ENCODE results near the gene ABLIM1. TPM values are rescaled to one million over a fixed set of nuclear protein-coding genes. Genes with fewer than 3 reads are reported as not detected.

ABLIM1 gene
- total and polyA plus RNA-seq, 2 of the 13 experiments (the other 11 are each of a cell fraction or from before 2014, with no cell fraction given) = 59.4 to 92.7 TPM

DNA sequence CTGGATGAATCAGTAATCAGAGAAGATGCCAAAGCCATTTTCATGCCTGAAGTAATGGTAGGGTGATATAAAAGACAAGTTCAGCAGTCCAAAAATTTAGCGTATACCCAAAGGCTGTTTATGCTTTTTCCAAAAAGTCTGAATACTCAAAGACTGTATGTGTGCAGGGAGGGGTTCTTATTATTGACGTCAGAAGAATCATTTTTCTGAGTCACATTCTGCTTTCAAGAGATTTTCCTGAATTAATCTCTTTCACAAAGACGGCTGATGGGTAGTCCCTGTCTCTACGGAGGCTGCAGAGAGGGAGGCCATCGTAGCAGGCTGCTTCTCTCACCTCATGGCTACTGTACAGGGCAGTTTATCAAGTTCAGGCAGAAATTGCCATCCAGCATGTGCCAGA lies 30.7 kb upstream of the ABLIM1 start:
- TF ChIP-seq JDP2 (CRISPR knock-in tag; IDR thresholded peaks at IDR 0.05; ENCODE audit: borderline replicate concordance) = no peak
- TF ChIP-seq CHD4 (IDR thresholded peaks at IDR 0.05; ENCODE audit: borderline replicate concordance, low read length) = no peak
- TF ChIP-seq, protein P1, sequence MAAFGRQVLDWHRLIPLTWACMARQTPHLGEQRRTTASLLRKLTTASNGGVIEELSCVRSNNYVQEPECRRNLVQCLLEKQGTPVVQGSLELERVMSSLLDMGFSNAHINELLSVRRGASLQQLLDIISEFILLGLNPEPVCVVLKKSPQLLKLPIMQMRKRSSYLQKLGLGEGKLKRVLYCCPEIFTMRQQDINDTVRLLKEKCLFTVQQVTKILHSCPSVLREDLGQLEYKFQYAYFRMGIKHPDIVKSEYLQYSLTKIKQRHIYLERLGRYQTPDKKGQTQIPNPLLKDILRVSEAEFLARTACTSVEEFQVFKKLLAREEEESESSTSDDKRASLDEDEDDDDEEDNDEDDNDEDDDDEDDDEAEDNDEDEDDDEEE (CRISPR knock-in tag; IDR thresholded peaks at IDR 0.05) = no peak
- TF ChIP-seq TBP (CRISPR knock-in tag; IDR thresholded peaks at IDR 0.05) = no peak
- TF ChIP-seq ZNF768 (CRISPR knock-in tag; IDR thresholded peaks at IDR 0.05) = no peak
- no peak for TF ChIP-seq ZFP62 (CRISPR knock-in tag; IDR thresholded peaks at IDR 0.05)
- no peak for TF ChIP-seq ZNF530 (CRISPR knock-in tag; IDR thresholded peaks at IDR 0.05; ENCODE audit: low read depth)
- TF ChIP-seq, protein P2, sequence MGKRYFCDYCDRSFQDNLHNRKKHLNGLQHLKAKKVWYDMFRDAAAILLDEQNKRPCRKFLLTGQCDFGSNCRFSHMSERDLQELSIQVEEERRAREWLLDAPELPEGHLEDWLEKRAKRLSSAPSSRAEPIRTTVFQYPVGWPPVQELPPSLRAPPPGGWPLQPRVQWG (CRISPR knock-in tag; IDR thresholded peaks at IDR 0.05; ENCODE audit: borderline replicate concordance, low read depth) = no peak
- FAIRE-seq (no peak), ATAC-seq (no peak), DNase-seq (ENCODE audit: low spot score) (no peak)
- Histone ChIP-seq H3K27ac (ENCODE audit: extremely low read length, insufficient read depth, low read length) (no peak overlapping the region), H3K9ac (ENCODE audit: insufficient read depth, low read depth, low read length) (no peak overlapping the region), H3K4me2 (ENCODE audit: low read depth, low read length) (no peak overlapping the region), H3K36me3 (replicated peaks in 1 of 2; ENCODE audit: control insufficient read depth in 1 of 2, insufficient read depth in 2 of 2, low read length in 2 of 2) (no peaks in the 10 kb centered on the region), H2AFZ (ENCODE audit: low read length) (no peak overlapping the region), H3K27me3 (ENCODE audit: control insufficient read depth in 1 of 2, insufficient read depth in 2 of 2, low read length in 2 of 2) (no peaks in the 10 kb centered on the region), H4K20me1 (ENCODE audit: insufficient read depth, low read length) (no peaks in the 10 kb centered on the region), H3K79me2 (ENCODE audit: insufficient read depth, low read length) (no peaks in the 10 kb centered on the region), H3K4me1 (ENCODE audit: insufficient read depth, low read length) (peaks cover 30% of the 10 kb centered on the region), H3K4me3 (replicated peaks in 1 of 3; ENCODE audit: insufficient read depth in 1 of 3, low read depth in 2 of 3, low read length in 3 of 3) (no peak overlapping the region), H3K9me3 (ENCODE audit: low read length) (no peaks in the 10 kb centered on the region)
- no TSS peak for BruUV-seq (replicated peaks)
- intact Hi-C loops (cut with micrococcal nuclease; ENCODE audit: unreplicated experiment) = no loop called here
- 77% methylated on average over 5 of the region's 5 CpGs for WGBS (ENCODE audit: low lambda C conversion rate)
- ChIA-PET CTCF (ENCODE audit: low intra/inter-chr PET ratio, low total read pairs) (no interaction called here), POLR2A (no interaction called here)
- in situ Hi-C loops (cut with HindIII; ENCODE audit: extremely low pct_ligation_motif_present, low pct_unique_long_range_greater_than_20kb) = no loop called here

DNA sequence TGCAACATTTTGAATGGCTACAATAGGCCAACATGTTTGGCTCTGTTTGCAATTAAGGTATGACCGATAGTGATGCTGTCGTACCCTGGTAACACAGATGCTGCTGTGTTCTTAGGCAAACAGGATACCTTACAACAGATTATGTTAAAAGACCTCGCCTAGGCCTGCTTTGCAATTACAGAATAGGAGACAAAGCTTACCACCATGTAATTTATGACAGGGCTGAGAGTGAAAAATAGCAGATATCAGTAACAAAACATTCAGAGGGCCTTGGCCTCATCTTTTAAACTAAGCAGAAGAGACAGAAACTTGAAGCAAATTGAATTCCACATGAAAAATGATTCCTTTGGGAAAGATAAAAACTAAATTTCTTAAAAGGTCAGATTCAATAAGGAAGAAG lies 29.4 kb upstream of the ABLIM1 start:
- in situ Hi-C loops (cut with HindIII; ENCODE audit: extremely low pct_ligation_motif_present, low pct_unique_long_range_greater_than_20kb) = no loop called here
- TF ChIP-seq, protein P3, sequence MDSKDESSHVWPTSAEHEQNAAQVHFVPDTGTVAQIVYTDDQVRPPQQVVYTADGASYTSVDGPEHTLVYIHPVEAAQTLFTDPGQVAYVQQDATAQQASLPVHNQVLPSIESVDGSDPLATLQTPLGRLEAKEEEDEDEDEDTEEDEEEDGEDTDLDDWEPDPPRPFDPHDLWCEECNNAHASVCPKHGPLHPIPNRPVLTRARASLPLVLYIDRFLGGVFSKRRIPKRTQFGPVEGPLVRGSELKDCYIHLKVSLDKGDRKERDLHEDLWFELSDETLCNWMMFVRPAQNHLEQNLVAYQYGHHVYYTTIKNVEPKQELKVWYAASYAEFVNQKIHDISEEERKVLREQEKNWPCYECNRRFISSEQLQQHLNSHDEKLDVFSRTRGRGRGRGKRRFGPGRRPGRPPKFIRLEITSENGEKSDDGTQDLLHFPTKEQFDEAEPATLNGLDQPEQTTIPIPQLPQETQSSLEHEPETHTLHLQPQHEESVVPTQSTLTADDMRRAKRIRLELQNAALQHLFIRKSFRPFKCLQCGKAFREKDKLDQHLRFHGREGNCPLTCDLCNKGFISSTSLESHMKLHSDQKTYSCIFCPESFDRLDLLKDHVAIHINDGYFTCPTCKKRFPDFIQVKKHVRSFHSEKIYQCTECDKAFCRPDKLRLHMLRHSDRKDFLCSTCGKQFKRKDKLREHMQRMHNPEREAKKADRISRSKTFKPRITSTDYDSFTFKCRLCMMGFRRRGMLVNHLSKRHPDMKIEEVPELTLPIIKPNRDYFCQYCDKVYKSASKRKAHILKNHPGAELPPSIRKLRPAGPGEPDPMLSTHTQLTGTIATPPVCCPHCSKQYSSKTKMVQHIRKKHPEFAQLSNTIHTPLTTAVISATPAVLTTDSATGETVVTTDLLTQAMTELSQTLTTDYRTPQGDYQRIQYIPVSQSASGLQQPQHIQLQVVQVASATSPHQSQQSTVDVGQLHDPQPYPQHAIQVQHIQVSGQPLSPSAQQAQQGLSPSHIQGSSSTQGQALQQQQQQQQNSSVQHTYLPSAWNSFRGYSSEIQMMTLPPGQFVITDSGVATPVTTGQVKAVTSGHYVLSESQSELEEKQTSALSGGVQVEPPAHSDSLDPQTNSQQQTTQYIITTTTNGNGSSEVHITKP (CRISPR knock-in tag; IDR thresholded peaks at IDR 0.05; ENCODE audit: low read depth) = no peak
- TF ChIP-seq ZNF670 (CRISPR knock-in tag; IDR thresholded peaks at IDR 0.05; ENCODE audit: borderline replicate concordance) (no peak), NFYC (CRISPR knock-in tag; IDR thresholded peaks at IDR 0.05) (no peak), ZNF891 (CRISPR knock-in tag; IDR thresholded peaks at IDR 0.05) (no peak)
- TF ChIP-seq, protein P4, sequence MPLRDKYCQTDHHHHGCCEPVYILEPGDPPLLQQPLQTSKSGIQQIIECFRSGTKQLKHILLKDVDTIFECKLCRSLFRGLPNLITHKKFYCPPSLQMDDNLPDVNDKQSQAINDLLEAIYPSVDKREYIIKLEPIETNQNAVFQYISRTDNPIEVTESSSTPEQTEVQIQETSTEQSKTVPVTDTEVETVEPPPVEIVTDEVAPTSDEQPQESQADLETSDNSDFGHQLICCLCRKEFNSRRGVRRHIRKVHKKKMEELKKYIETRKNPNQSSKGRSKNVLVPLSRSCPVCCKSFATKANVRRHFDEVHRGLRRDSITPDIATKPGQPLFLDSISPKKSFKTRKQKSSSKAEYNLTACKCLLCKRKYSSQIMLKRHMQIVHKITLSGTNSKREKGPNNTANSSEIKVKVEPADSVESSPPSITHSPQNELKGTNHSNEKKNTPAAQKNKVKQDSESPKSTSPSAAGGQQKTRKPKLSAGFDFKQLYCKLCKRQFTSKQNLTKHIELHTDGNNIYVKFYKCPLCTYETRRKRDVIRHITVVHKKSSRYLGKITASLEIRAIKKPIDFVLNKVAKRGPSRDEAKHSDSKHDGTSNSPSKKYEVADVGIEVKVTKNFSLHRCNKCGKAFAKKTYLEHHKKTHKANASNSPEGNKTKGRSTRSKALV (CRISPR knock-in tag; IDR thresholded peaks at IDR 0.05) = no peak

More for the DNA sequence above, 29.4 kb upstream of the ABLIM1 start:
- FAIRE-seq = no peak
- no TSS peak for BruUV-seq (replicated peaks)
- H3K27me3 ChIP-seq (ENCODE audit: control insufficient read depth in 1 of 2, insufficient read depth in 2 of 2, low read length in 2 of 2) = no peaks in the 10 kb centered on the region
- DNase-seq (ENCODE audit: low spot score) = no peak
- H3K27ac ChIP-seq (ENCODE audit: extremely low read length, insufficient read depth, low read length) = no peak overlapping the region
- no peak overlapping the region for H3K4me2 ChIP-seq (ENCODE audit: low read depth, low read length)
- CTCF ChIA-PET (ENCODE audit: low intra/inter-chr PET ratio, low total read pairs) = no interaction called here
- no peaks in the 10 kb centered on the region for H3K79me2 ChIP-seq (ENCODE audit: insufficient read depth, low read length)
- ATAC-seq = no peak
- H3K36me3 ChIP-seq (replicated peaks in 1 of 2; ENCODE audit: control insufficient read depth in 1 of 2, insufficient read depth in 2 of 2, low read length in 2 of 2) = no peaks in the 10 kb centered on the region
- no peak overlapping the region for H3K4me3 ChIP-seq (replicated peaks in 1 of 3; ENCODE audit: insufficient read depth in 1 of 3, low read depth in 2 of 3, low read length in 3 of 3)
- peaks cover 42% of the 10 kb centered on the region for H3K4me1 ChIP-seq (ENCODE audit: insufficient read depth, low read length)
- POLR2A ChIA-PET = no interaction called here
- H3K9me3 ChIP-seq (ENCODE audit: low read length) = no peaks in the 10 kb centered on the region
- no peaks in the 10 kb centered on the region for H4K20me1 ChIP-seq (ENCODE audit: insufficient read depth, low read length)
- 47% methylated on average over 3 of the region's 3 CpGs for WGBS (ENCODE audit: low lambda C conversion rate)
- H3K9ac ChIP-seq (ENCODE audit: insufficient read depth, low read depth, low read length) = no peak overlapping the region
- no peak overlapping the region for H2AFZ ChIP-seq (ENCODE audit: low read length)
- intact Hi-C loops (cut with micrococcal nuclease; ENCODE audit: unreplicated experiment) = no loop called here

Measured in HepG2 (cell line).